ENCODE results near the gene SCAND1.

Gene SCAND1

DNA sequence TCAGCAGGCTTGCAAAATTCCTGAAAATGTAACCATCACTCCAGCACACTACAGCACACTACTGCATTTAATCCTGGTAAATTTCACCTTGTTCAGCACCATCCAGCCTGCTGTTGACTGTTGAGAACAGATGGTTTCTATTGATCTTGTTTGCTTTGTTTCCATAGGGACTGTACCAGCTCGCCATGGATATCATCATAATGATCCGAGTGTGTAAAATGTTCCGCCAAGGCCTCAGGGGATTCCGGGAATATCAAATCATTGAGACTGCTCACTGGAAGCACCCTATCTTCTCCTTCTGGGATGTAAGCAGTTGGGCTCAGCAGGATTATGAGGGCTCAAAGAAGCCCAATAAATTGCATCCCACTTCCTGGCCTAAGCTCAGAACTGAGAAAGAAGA is 18.2 kb upstream of the SCAND1 start:
- TF ChIP-seq, protein P1, sequence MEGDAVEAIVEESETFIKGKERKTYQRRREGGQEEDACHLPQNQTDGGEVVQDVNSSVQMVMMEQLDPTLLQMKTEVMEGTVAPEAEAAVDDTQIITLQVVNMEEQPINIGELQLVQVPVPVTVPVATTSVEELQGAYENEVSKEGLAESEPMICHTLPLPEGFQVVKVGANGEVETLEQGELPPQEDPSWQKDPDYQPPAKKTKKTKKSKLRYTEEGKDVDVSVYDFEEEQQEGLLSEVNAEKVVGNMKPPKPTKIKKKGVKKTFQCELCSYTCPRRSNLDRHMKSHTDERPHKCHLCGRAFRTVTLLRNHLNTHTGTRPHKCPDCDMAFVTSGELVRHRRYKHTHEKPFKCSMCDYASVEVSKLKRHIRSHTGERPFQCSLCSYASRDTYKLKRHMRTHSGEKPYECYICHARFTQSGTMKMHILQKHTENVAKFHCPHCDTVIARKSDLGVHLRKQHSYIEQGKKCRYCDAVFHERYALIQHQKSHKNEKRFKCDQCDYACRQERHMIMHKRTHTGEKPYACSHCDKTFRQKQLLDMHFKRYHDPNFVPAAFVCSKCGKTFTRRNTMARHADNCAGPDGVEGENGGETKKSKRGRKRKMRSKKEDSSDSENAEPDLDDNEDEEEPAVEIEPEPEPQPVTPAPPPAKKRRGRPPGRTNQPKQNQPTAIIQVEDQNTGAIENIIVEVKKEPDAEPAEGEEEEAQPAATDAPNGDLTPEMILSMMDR (IDR thresholded peaks at IDR 0.05): no peak

DNA sequence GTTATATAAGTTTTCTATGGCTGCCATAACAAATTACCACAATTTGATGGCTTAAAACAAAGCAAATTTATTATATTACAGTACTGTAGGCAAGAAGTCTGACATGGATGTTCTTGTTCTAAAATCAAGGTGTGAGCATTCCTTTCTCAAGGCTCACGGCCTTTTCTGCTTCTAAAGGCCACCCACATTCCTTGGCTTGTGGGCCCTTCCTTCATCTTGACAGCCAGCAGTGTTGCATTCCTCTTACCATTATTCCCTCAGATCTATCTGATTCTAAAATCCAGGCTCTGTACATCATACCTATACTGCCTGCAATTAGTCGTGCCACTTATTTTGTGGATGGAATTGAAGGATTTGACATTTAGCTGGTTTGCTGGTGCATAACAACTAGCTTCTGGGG is 17.7 kb upstream of the SCAND1 start:
- TF ChIP-seq, protein P1 (IDR thresholded peaks at IDR 0.05): no peak

GRCh38 chr20:35968930-35969329 is 14.6 kb upstream of the SCAND1 start:
- TF ChIP-seq, protein P1 (IDR thresholded peaks at IDR 0.05): no peak

DNA sequence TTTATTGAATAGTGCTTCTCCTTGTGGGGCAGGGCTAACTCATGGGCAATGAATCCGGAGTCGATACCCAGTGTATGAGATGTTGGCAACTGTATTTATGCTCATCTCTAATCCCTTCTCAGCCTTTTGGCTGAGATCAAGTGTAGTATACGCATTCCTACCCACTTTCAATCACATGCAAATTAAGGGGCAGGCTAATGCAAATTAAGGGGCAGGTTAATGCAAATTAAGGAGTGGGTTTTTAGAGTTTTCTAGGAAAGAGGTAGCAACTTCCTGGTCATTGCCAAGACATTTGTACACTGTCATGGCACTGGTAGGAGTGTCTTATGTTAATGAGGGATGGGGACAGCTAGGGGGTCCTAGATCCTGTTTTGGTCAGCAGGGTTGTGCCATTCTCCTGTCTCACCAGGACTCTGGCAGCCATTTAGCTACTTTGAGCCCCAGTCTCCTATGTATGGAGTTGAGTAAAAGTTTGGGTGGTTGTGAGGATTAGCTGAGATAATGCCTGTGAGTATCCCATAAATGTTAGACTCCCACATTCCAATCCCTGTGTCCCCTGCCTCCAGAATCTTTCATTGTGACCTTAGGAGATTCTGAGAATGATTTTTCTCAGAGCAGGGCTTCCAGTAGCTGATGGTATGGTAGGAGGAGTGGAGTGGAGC is 13.8 kb upstream of the SCAND1 start, which contains the start of gene CNBD2:
Gene CNBD2 (plus strand): TSS at position 612 of the 662 bp plus-strand sequence. CDS start 173 bp downstream, outside the sequence.
- TF ChIP-seq, protein P1 (IDR thresholded peaks at IDR 0.05): no peak

- TF ChIP-seq, protein P1 (IDR thresholded peaks at IDR 0.05): no peak
Measured at GRCh38 chr20:35963878-35964277, 9.6 kb upstream of the SCAND1 start.

DNA sequence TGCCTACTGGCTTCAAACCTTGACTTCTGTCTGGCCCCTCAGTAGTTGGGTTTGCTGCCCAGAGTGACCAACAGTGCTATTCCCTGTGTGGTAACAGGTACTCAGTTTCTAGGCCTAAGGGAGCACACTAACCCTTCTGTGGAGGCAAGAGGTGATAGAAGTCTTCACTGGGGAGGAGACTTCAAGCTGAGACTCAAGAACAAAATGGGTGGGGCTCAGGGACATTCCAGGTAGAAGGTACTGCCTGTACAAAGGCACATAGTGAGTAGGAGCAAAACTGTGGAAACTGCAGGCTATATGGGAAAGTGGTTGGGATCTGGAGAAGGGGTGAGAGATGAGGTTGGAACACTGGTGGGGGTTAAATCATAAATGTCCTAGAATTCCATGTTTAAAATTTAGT is 2.3 kb upstream of the SCAND1 start:
- TF ChIP-seq, protein P1 (IDR thresholded peaks at IDR 0.05): no peak

DNA sequence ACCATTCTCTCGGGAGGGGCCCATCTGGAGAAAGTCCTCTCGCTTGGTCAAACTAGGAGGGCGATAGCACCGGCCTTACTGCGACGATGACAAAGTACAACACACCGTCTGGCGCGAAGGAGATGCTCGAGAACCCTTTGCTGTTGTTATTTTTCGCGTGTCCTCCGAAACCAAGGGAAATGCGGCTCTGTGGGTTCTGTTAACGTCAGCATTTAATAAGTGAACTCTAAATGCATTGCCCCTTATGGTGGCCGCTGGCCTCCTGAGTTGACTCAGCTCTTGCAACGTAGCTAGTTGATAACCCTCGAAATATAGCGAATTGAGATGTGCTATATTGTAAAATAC is 577 bp upstream of the SCAND1 start:
- TF ChIP-seq, protein P1 (IDR thresholded peaks at IDR 0.05): no peak

All from LNCAP (cell line).